ENCODE results near the gene BCKDK. TPM values are rescaled to one million over a fixed set of nuclear protein-coding genes. Genes with fewer than 3 reads are reported as not detected.
A peak's percentile ranks its signal among the peaks of the same experiment; 100 is the strongest.

The BCKDK gene
- total and polyA plus RNA-seq, 2 of the 13 experiments (the other 11 are each of a cell fraction or from before 2014, with no cell fraction given), result 24.9 to 42.6 TPM

GRCh38 chr16:31080756-31081419, 27.3 kb upstream of the BCKDK start:
- no peak for ATAC-seq
- H3K79me2 ChIP-seq (ENCODE audit: insufficient read depth, low read length), result peaks cover 6% of the 10 kb centered on the region
- no peak for DNase-seq (ENCODE audit: low spot score)
- H3K4me3 ChIP-seq (replicated peaks in 1 of 3; ENCODE audit: insufficient read depth in 1 of 3, low read depth in 2 of 3, low read length in 3 of 3), result no peak overlapping the region
- no peaks in the 10 kb centered on the region for H4K20me1 ChIP-seq (ENCODE audit: insufficient read depth, low read length)
- no peak overlapping the region for H3K4me2 ChIP-seq (ENCODE audit: low read depth, low read length)
- WGBS (ENCODE audit: low lambda C conversion rate), result 92% methylated on average over 13 of the region's 13 CpGs
- CTCF ChIA-PET (ENCODE audit: low intra/inter-chr PET ratio, low total read pairs), result no interaction called here
- H2AFZ ChIP-seq (ENCODE audit: low read length), result no peak overlapping the region
- H3K4me1 ChIP-seq (ENCODE audit: insufficient read depth, low read length), result no peaks in the 10 kb centered on the region
- TF ChIP-seq ASH2L (IDR thresholded peaks at IDR 0.05; ENCODE audit: insufficient read length, low read depth, low read length) (no peak), MBNL3 (CRISPR knock-in tag; conservative IDR thresholded peaks at IDR 0.05) (no peak), POLR2G (IDR thresholded peaks at IDR 0.05; ENCODE audit: low read depth, low read length) (0 out of 2 replicates have a peak, but pooled peaks have one; percentile 19), PAF1 (CRISPR knock-in tag; IDR thresholded peaks at IDR 0.05) (peak; percentile 19; the same call in 1 of the 2 replicates), CHCHD3 (CRISPR knock-in tag; IDR thresholded peaks at IDR 0.05) (0 out of 2 replicates have a peak, but pooled peaks have one; percentile 37), EEA1 (CRISPR knock-in tag; IDR thresholded peaks at IDR 0.05; ENCODE audit: borderline replicate concordance) (no peak), SUZ12 (IDR thresholded peaks at IDR 0.05; ENCODE audit: low read depth, low read length) (0 out of 2 replicates have a peak, but pooled peaks have one; percentile 0), POLR2A (IDR thresholded peaks at IDR 0.05; ENCODE audit: insufficient read depth in 1 of 2, low read depth in 2 of 2, low read length in 2 of 2) (peak; percentile 40 to 52; a peak in 3 of 4 replicates), ZBTB4 (CRISPR knock-in tag; IDR thresholded peaks at IDR 0.05; ENCODE audit: borderline replicate concordance) (no peak), HMG20A (CRISPR knock-in tag; IDR thresholded peaks at IDR 0.05; ENCODE audit: borderline replicate concordance) (no peak)
- peaks cover 30 to 53% of the 10 kb centered on the region in 2 experiments for H3K36me3 ChIP-seq (replicated peaks in 1 of 2; ENCODE audit: control insufficient read depth in 1 of 2, insufficient read depth in 2 of 2, low read length in 2 of 2)
- POLR2A ChIA-PET, result interaction anchor here (1.1 kb wide), 1 partner anchor 61 kb away, joined by 3 read pairs; no protein-coding TSS in a partner anchor
- H3K27ac ChIP-seq (ENCODE audit: extremely low read length, insufficient read depth, low read length), result no peak overlapping the region
- BruUV-seq (replicated peaks), result no TSS peak
- no peak for FAIRE-seq
- intact Hi-C loops (cut with micrococcal nuclease; ENCODE audit: unreplicated experiment), result no loop called here
- H3K27me3 ChIP-seq (ENCODE audit: control insufficient read depth in 1 of 2, insufficient read depth in 2 of 2, low read length in 2 of 2), result no peaks in the 10 kb centered on the region
- H3K9ac ChIP-seq (ENCODE audit: insufficient read depth, low read depth, low read length), result no peak overlapping the region
- H3K9me3 ChIP-seq (ENCODE audit: low read length), result no peaks in the 10 kb centered on the region
- in situ Hi-C loops (cut with HindIII; ENCODE audit: extremely low pct_ligation_motif_present, low pct_unique_long_range_greater_than_20kb), result no loop called here
